NCI-H2171 (cell line): ENCODE results near the gene PPM1H.
"Not testable (repeated sequence)": the region's sequence is repeated elsewhere in the genome, so short reads cannot be mapped to it uniquely, and the experiment has no call there.

ENCODE experiments used
- DNase-seq: peaks from one replicate; lab custom pipeline; 2025; lab: John Stamatoyannopoulos, UW

The PPM1H gene

GRCh38 chr12:62834971-62835547, 99.9 kb downstream of the PPM1H start:
- no peak for DNase-seq

- peak; percentile 19 for DNase-seq
Observed at GRCh38 chr12:62834406-62834805, 100.5 kb downstream of the PPM1H start.

GRCh38 chr12:62833634-62834033, 101.3 kb downstream of the PPM1H start:
- no peak for DNase-seq

- no peak for DNase-seq
Observed at GRCh38 chr12:62832558-62832957, 102.4 kb downstream of the PPM1H start.

GRCh38 chr12:62832027-62832426, 102.9 kb downstream of the PPM1H start:
- no peak for DNase-seq

- DNase-seq = no peak
Observed at GRCh38 chr12:62827855-62828254, 107.1 kb downstream of the PPM1H start.

GRCh38 chr12:62827042-62827441, 107.9 kb downstream of the PPM1H start:
- DNase-seq = no peak

GRCh38 chr12:62817556-62818271, 117.2 kb downstream of the PPM1H start:
- DNase-seq = no peak

GRCh38 chr12:62814243-62814642, 120.7 kb downstream of the PPM1H start:
- DNase-seq = no peak

- peak; percentile 47 for DNase-seq
Observed at GRCh38 chr12:62813031-62813829, 121.7 kb downstream of the PPM1H start.

GRCh38 chr12:62811481-62811880, 123.5 kb downstream of the PPM1H start:
- DNase-seq = not testable (repeated sequence)

GRCh38 chr12:62808166-62808879, 126.6 kb downstream of the PPM1H start:
- DNase-seq = peak; percentile 32

GRCh38 chr12:62806893-62807292, 128.1 kb downstream of the PPM1H start:
- DNase-seq = no peak

GRCh38 chr12:62806244-62806836, 128.6 kb downstream of the PPM1H start:
- DNase-seq = no peak

- DNase-seq = no peak
Observed at GRCh38 chr12:62805517-62805916, 129.4 kb downstream of the PPM1H start.

GRCh38 chr12:62803756-62804155, 131.2 kb downstream of the PPM1H start:
- DNase-seq = peak; percentile 48

- DNase-seq = no peak
Observed at GRCh38 chr12:62802984-62803383, 132.0 kb downstream of the PPM1H start.

- DNase-seq = no peak
Observed at GRCh38 chr12:62802321-62802720, 132.6 kb downstream of the PPM1H start.

GRCh38 chr12:62801796-62802195, 133.2 kb downstream of the PPM1H start:
- DNase-seq = no peak

GRCh38 chr12:62800707-62801400, 134.1 kb downstream of the PPM1H start:
- DNase-seq = no peak

GRCh38 chr12:62799766-62800406, 135.1 kb downstream of the PPM1H start:
- no peak for DNase-seq
